ENCODE data around the gene RIBC2. TPM values are rescaled to one million over a fixed set of nuclear protein-coding genes. Genes with fewer than 3 reads are reported as not detected.

Gene RIBC2
- total and polyA plus RNA-seq, 2 of the 13 experiments (the other 11 are each of a cell fraction or from before 2014, with no cell fraction given) = 0.55 TPM; not detected in 1

DNA sequence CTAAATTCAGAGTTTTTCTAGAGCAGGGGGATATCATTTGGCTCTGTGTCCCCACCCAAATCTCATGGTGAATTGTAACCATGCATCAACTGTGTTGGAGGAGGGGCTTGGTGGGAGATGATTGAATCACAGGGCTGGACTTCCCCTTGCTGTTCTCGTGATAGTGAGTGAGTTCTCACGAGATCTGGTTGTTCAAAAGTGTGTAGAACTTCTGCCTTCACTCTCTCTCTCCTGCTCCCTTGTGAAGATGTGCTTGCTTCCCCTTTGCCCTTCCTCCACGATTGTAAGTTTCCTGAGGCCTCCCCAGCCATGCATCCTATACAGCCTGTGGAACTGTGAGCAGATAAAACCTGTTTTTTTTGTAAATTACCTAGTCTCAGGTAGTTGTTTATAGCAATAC, 67.2 kb downstream of the RIBC2 start:
- POLR2A ChIA-PET = no interaction called here
- TF ChIP-seq ZNF816 (CRISPR knock-in tag; IDR thresholded peaks at IDR 0.05; ENCODE audit: borderline replicate concordance) = no peak
- TF ChIP-seq FOXJ3 (CRISPR knock-in tag; IDR thresholded peaks at IDR 0.05; ENCODE audit: borderline replicate concordance) = no peak
- no peak for TF ChIP-seq RBAK (CRISPR knock-in tag; IDR thresholded peaks at IDR 0.05)
- TF ChIP-seq ZNF143 (CRISPR knock-in tag; IDR thresholded peaks at IDR 0.05) = no peak
- TF ChIP-seq CHD2 (IDR thresholded peaks at IDR 0.05; ENCODE audit: low read depth, low read length) = peak; percentile 77; the same call in 1 of the 2 replicates
- no peak for TF ChIP-seq MYC (CRISPR knock-in tag; IDR thresholded peaks at IDR 0.05; ENCODE audit: borderline replicate concordance)
- ATAC-seq = no peak
- Histone ChIP-seq H3K79me2 (ENCODE audit: insufficient read depth, low read length) (no peaks in the 10 kb centered on the region), H3K27me3 (ENCODE audit: control insufficient read depth in 1 of 2, insufficient read depth in 2 of 2, low read length in 2 of 2) (no peaks in the 10 kb centered on the region), H3K36me3 (replicated peaks in 1 of 2; ENCODE audit: control insufficient read depth in 1 of 2, insufficient read depth in 2 of 2, low read length in 2 of 2) (no peaks in the 10 kb centered on the region), H3K9me3 (ENCODE audit: low read length) (no peaks in the 10 kb centered on the region), H3K9ac (ENCODE audit: insufficient read depth, low read depth, low read length) (no peak overlapping the region), H3K4me3 (replicated peaks in 1 of 3; ENCODE audit: insufficient read depth in 1 of 3, low read depth in 2 of 3, low read length in 3 of 3) (no peak overlapping the region), H3K4me1 (ENCODE audit: insufficient read depth, low read length) (peaks cover 84% of the 10 kb centered on the region), H4K20me1 (ENCODE audit: insufficient read depth, low read length) (no peaks in the 10 kb centered on the region), H3K27ac (ENCODE audit: extremely low read length, insufficient read depth, low read length) (no peak overlapping the region), H3K4me2 (ENCODE audit: low read depth, low read length) (no peak overlapping the region), H2AFZ (ENCODE audit: low read length) (no peak overlapping the region)
- BruUV-seq (replicated peaks) = no TSS peak
- DNase-seq (ENCODE audit: low spot score) = no peak
- 30% methylated on average over 3 of the region's 3 CpGs for WGBS (ENCODE audit: low lambda C conversion rate)
- CTCF ChIA-PET (ENCODE audit: low intra/inter-chr PET ratio, low total read pairs) = no interaction called here
- in situ Hi-C loops (cut with HindIII; ENCODE audit: extremely low pct_ligation_motif_present, low pct_unique_long_range_greater_than_20kb) = no loop called here
- FAIRE-seq = no peak
- intact Hi-C loops (cut with micrococcal nuclease; ENCODE audit: unreplicated experiment) = loop anchor here (5.0 kb wide), 1 partner anchor 38 kb away; no protein-coding TSS in a partner anchor

DNA sequence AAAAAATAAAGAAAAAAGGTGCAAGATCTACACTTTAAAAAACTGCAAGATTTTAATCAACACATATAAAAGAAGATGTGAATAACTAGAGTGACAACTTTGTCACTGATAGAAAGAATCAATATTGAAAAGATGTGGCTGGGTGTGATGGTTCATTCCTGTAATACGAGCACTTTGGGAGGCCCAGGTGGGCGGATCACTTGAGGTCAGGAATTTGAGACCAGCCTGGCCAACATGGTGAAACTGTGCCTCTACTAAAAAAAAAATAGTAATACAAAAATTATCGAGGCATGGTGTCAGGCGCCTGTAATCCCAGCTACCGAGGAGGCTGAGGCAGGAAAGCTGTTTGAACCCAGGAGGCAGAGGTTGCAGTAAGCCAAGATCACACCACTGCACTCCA, 68.2 kb downstream of the RIBC2 start:
- FAIRE-seq = no peak
- Histone ChIP-seq H2AFZ (ENCODE audit: low read length) (no peak overlapping the region), H3K4me3 (replicated peaks in 1 of 3; ENCODE audit: insufficient read depth in 1 of 3, low read depth in 2 of 3, low read length in 3 of 3) (no peak overlapping the region), H3K9me3 (ENCODE audit: low read length) (no peaks in the 10 kb centered on the region), H3K4me2 (ENCODE audit: low read depth, low read length) (no peak overlapping the region), H4K20me1 (ENCODE audit: insufficient read depth, low read length) (no peaks in the 10 kb centered on the region), H3K36me3 (replicated peaks in 1 of 2; ENCODE audit: control insufficient read depth in 1 of 2, insufficient read depth in 2 of 2, low read length in 2 of 2) (no peaks in the 10 kb centered on the region), H3K4me1 (ENCODE audit: insufficient read depth, low read length) (peaks cover 75% of the 10 kb centered on the region), H3K27ac (ENCODE audit: extremely low read length, insufficient read depth, low read length) (no peak overlapping the region), H3K79me2 (ENCODE audit: insufficient read depth, low read length) (no peaks in the 10 kb centered on the region), H3K9ac (ENCODE audit: insufficient read depth, low read depth, low read length) (no peak overlapping the region), H3K27me3 (ENCODE audit: control insufficient read depth in 1 of 2, insufficient read depth in 2 of 2, low read length in 2 of 2) (no peaks in the 10 kb centered on the region)
- intact Hi-C loops (cut with micrococcal nuclease; ENCODE audit: unreplicated experiment) (loop anchor here (5.0 kb wide), 1 partner anchor 39 kb away; no protein-coding TSS in a partner anchor), in situ Hi-C loops (cut with HindIII; ENCODE audit: extremely low pct_ligation_motif_present, low pct_unique_long_range_greater_than_20kb) (no loop called here)
- DNase-seq (ENCODE audit: low spot score) = no peak
- CTCF ChIA-PET (ENCODE audit: low intra/inter-chr PET ratio, low total read pairs) = no interaction called here
- TF ChIP-seq ZNF615 (CRISPR knock-in tag; IDR thresholded peaks at IDR 0.05; ENCODE audit: borderline replicate concordance) (no peak), ZNF503 (CRISPR knock-in tag; IDR thresholded peaks at IDR 0.05) (no peak), KDM5A (IDR thresholded peaks at IDR 0.05; ENCODE audit: borderline replicate concordance, low read length) (no peak), HMGXB3 (CRISPR knock-in tag; IDR thresholded peaks at IDR 0.05; ENCODE audit: borderline replicate concordance) (no peak), ZNF451 (CRISPR knock-in tag; IDR thresholded peaks at IDR 0.05) (no peak), NCOA1 (CRISPR knock-in tag; IDR thresholded peaks at IDR 0.05) (no peak)
- no TSS peak for BruUV-seq (replicated peaks)
- POLR2A ChIA-PET = interaction anchor here (1.3 to 2.0 kb wide), 2 partner anchors 18 to 20 kb away, joined by 3 to 5 read pairs; no protein-coding TSS in a partner anchor
- WGBS (ENCODE audit: low lambda C conversion rate) = 26% methylated on average over 5 of the region's 5 CpGs
- no peak for ATAC-seq

All from HepG2 (cell line).